NCI-H1930 (cell line): ENCODE results near the gene CNOT10.
"Not testable (repeated sequence)": the region's sequence is repeated elsewhere in the genome, so short reads cannot be mapped to it uniquely, and the experiment has no call there.

ENCODE experiments used
- DNase-seq, 2 experiments: peaks; one replicate each; lab custom pipeline; 2025; lab: John Stamatoyannopoulos, UW

The CNOT10 gene

GRCh38 chr3:32686713-32687112 lies 1.7 kb downstream of the CNOT10 start:
- DNase-seq, result no peak

GRCh38 chr3:32691847-32692246 lies 6.9 kb downstream of the CNOT10 start:
- DNase-seq, result no peak

GRCh38 chr3:32696523-32696922 lies 11.5 kb downstream of the CNOT10 start:
- no peak for DNase-seq

- no peak for DNase-seq
Observed at GRCh38 chr3:32698506-32698905, 13.5 kb downstream of the CNOT10 start.

GRCh38 chr3:32699429-32699828 lies 14.4 kb downstream of the CNOT10 start:
- no peak for DNase-seq

GRCh38 chr3:32700244-32700643 lies 15.3 kb downstream of the CNOT10 start:
- no peak for DNase-seq

GRCh38 chr3:32703491-32703972 lies 18.5 kb downstream of the CNOT10 start:
- DNase-seq, result no peak

GRCh38 chr3:32705232-32705631 lies 20.2 kb downstream of the CNOT10 start:
- DNase-seq, result no peak

- DNase-seq, result no peak
Observed at GRCh38 chr3:32706348-32707025, 21.5 kb downstream of the CNOT10 start.

- DNase-seq, result no peak
Observed at GRCh38 chr3:32707026-32707370, 22.0 kb downstream of the CNOT10 start.

GRCh38 chr3:32708672-32709283 lies 23.8 kb downstream of the CNOT10 start:
- no peak for DNase-seq

- no peak for DNase-seq
Observed at GRCh38 chr3:32709346-32709745, 24.4 kb downstream of the CNOT10 start.

GRCh38 chr3:32712506-32713055 lies 27.6 kb downstream of the CNOT10 start:
- no peak for DNase-seq

GRCh38 chr3:32713181-32713580 lies 28.2 kb downstream of the CNOT10 start:
- DNase-seq, result no peak

GRCh38 chr3:32719335-32719734 lies 34.3 kb downstream of the CNOT10 start:
- no peak for DNase-seq

- DNase-seq, result no peak
Observed at GRCh38 chr3:32719931-32720330, 34.9 kb downstream of the CNOT10 start.

- DNase-seq, result no peak
Observed at GRCh38 chr3:32725721-32726120, 40.7 kb downstream of the CNOT10 start.

- DNase-seq, result no peak
Observed at GRCh38 chr3:32733631-32734229, 48.7 kb downstream of the CNOT10 start.

GRCh38 chr3:32734756-32735155 lies 49.8 kb downstream of the CNOT10 start:
- no peak for DNase-seq

GRCh38 chr3:32743470-32743869 lies 58.5 kb downstream of the CNOT10 start:
- DNase-seq, result not testable (repeated sequence)

- DNase-seq, result no peak
Observed at GRCh38 chr3:32743934-32744333, 58.9 kb downstream of the CNOT10 start.

GRCh38 chr3:32751377-32751776 lies 66.4 kb downstream of the CNOT10 start:
- DNase-seq, result no peak

- no peak for DNase-seq
Observed at GRCh38 chr3:32755761-32756160, 70.8 kb downstream of the CNOT10 start.
